WTC11 (cell line): ENCODE results near the gene TBC1D22A. TPM values are rescaled to one million over a fixed set of nuclear protein-coding genes. Genes with fewer than 3 reads are reported as not detected.

ENCODE experiments used
- ATAC-seq: fragments of 200-7000 bp; cut with Tn5 transposase; 2 replicates; pipeline ENCODE4 v1.10.0; 2021; ENCODE audit warnings: mild to moderate bottlenecking, moderate library complexity
- CTCF ChIA-PET: fragments of 300-600 bp; sonication (Branson Sonifier 250); formaldehyde crosslinking; loops from one replicate; lab custom pipeline; 2021; ENCODE audit warnings: antibody characterized with exemption; lab: Charles Lee
- POLR2A ChIA-PET: fragments of 350-600 bp; sonication (Branson Sonifier 250); formaldehyde crosslinking; loops from one replicate; lab custom pipeline; 2021; ENCODE audit warnings: antibody characterized with exemption; lab: Charles Lee
- DNase-seq: peaks from one replicate; pipeline ENCODE4 v3.0.0; 2021; ENCODE audit warnings: low spot score
- H3K27ac Mint-ChIP-seq: 2 replicates; pipeline ENCODE4 v1.8.0; 2021; ENCODE audit warnings: mixed read lengths
- H3K27me3 Mint-ChIP-seq: 2 replicates; pipeline ENCODE4 v1.8.0; 2021; ENCODE audit warnings: low read depth, mild to moderate bottlenecking, moderate library complexity, mixed read lengths
- H3K36me3 Mint-ChIP-seq: 2 replicates; pipeline ENCODE4 v1.8.0; 2021; ENCODE audit warnings: mixed read lengths
- H3K4me1 Mint-ChIP-seq: 2 replicates; pipeline ENCODE4 v1.8.0; 2022; ENCODE audit warnings: mixed read lengths
- H3K4me3 Mint-ChIP-seq: 2 replicates; pipeline ENCODE4 v1.8.0; 2021; ENCODE audit warnings: mild to moderate bottlenecking, moderate library complexity, mixed read lengths
- H3K9me3 Mint-ChIP-seq: 2 replicates; pipeline ENCODE4 v1.8.0; 2021; ENCODE audit warnings: mixed read lengths
- ATF1 ChIP-seq: sonication (generic); formaldehyde crosslinking; IDR thresholded peaks from 2 replicates; pipeline ENCODE4 v1.8.1; 2023; ENCODE audit warnings: mild to moderate bottlenecking, moderate library complexity, missing genetic modification reagents
- ELF4 ChIP-seq: sonication (generic); formaldehyde crosslinking; IDR thresholded peaks from 2 replicates; pipeline ENCODE4 v1.8.1; 2022; ENCODE audit warnings: low read depth, mild to moderate bottlenecking, moderate library complexity, missing genetic modification reagents
- ESRRA ChIP-seq: sonication (generic); formaldehyde crosslinking; IDR thresholded peaks from 2 replicates; pipeline ENCODE4 v1.8.1; 2022; ENCODE audit warnings: mild to moderate bottlenecking, missing genetic modification reagents, borderline replicate concordance
- GABPB1 ChIP-seq: sonication (generic); formaldehyde crosslinking; IDR thresholded peaks from 2 replicates; pipeline ENCODE4 v1.8.1; 2023; ENCODE audit warnings: mild to moderate bottlenecking, missing genetic modification reagents
- GRHL2 ChIP-seq: fragments of 250-450 bp; sonication (Bioruptor Pico); IDR thresholded peaks from 2 replicates; pipeline ENCODE4 v1.8.0; 2022; ENCODE audit warnings: mild to moderate bottlenecking, moderate library complexity; ENCODE audit not compliant: insufficient replicate concordance, severe bottlenecking
- GTF2I ChIP-seq: fragments of 250-450 bp; sonication (Bioruptor Pico); conservative IDR thresholded peaks from 2 replicates; pipeline ENCODE4 v1.4.0; 2021; ENCODE audit warnings: mild to moderate bottlenecking
- HMGA2 ChIP-seq: fragments of 250-450 bp; sonication (Bioruptor Pico); IDR thresholded peaks from 2 replicates; pipeline ENCODE4 v1.4.0; 2021; ENCODE audit warnings: mild to moderate bottlenecking, moderate library complexity
- KAT7 ChIP-seq: sonication (generic); formaldehyde crosslinking; IDR thresholded peaks from 2 replicates; pipeline ENCODE4 v1.8.1; 2023; ENCODE audit warnings: missing genetic modification reagents, mild to moderate bottlenecking, borderline replicate concordance
- NFE2L1 ChIP-seq: sonication (generic); formaldehyde crosslinking; IDR thresholded peaks from 2 replicates; pipeline ENCODE4 v1.8.1; 2023; ENCODE audit warnings: missing genetic modification reagents
- OVOL2 ChIP-seq: fragments of 250-450 bp; sonication (Bioruptor Pico); IDR thresholded peaks from 2 replicates; pipeline ENCODE4 v1.9.0; 2021; ENCODE audit warnings: mild to moderate bottlenecking, borderline replicate concordance
- SOX15 ChIP-seq: fragments of 250-450 bp; sonication (Bioruptor Pico); IDR thresholded peaks from 2 replicates; pipeline ENCODE4 v1.9.0; 2021; ENCODE audit warnings: mild to moderate bottlenecking
- TCF7 ChIP-seq: sonication (generic); formaldehyde crosslinking; IDR thresholded peaks from 2 replicates; pipeline ENCODE4 v1.8.0; 2022; ENCODE audit warnings: mild to moderate bottlenecking, low read depth, missing genetic modification reagents, moderate library complexity
- TEAD1 ChIP-seq: sonication (generic); formaldehyde crosslinking; IDR thresholded peaks from 2 replicates; pipeline ENCODE4 v1.8.0; 2022; ENCODE audit warnings: mild to moderate bottlenecking, missing genetic modification reagents
- ZNF121 ChIP-seq: sonication (generic); formaldehyde crosslinking; IDR thresholded peaks from 2 replicates; pipeline ENCODE4 v1.8.0; 2023; ENCODE audit warnings: missing genetic modification reagents
- ZNF263 ChIP-seq: sonication (generic); formaldehyde crosslinking; IDR thresholded peaks from 2 replicates; pipeline ENCODE4 v1.8.1; 2022; ENCODE audit warnings: low read depth, mild to moderate bottlenecking, moderate library complexity, missing genetic modification reagents
- ZNF317 ChIP-seq: sonication (generic); formaldehyde crosslinking; IDR thresholded peaks from 2 replicates; pipeline ENCODE4 v1.8.1; 2023; ENCODE audit warnings: low read depth, mild to moderate bottlenecking, moderate library complexity, missing genetic modification reagents, borderline replicate concordance
- ZNF416 ChIP-seq: fragments of 250-450 bp; sonication (Bioruptor Pico); IDR thresholded peaks from 2 replicates; pipeline ENCODE4 v1.9.0; 2021; ENCODE audit warnings: mild to moderate bottlenecking, inconsistent platforms
- total RNA-seq: library from RNA; stranded (reverse); gene quantifications from 3 replicates; pipeline ENCODE4 v1.2.3, GENCODE V29; 2021
- TF ChIP-seq, protein P1 (sequence below): sonication (generic); formaldehyde crosslinking; IDR thresholded peaks from 2 replicates; pipeline ENCODE4 v1.8.0; 2022; ENCODE audit warnings: mild to moderate bottlenecking, missing genetic modification reagents
- TF ChIP-seq, protein P2 (sequence below): sonication (generic); formaldehyde crosslinking; IDR thresholded peaks from 2 replicates; pipeline ENCODE4 v1.8.0; 2022; ENCODE audit warnings: mild to moderate bottlenecking, missing genetic modification reagents

TBC1D22A gene
- total RNA-seq, 1 experiment from 2014 or later: 18.1 TPM

DNA sequence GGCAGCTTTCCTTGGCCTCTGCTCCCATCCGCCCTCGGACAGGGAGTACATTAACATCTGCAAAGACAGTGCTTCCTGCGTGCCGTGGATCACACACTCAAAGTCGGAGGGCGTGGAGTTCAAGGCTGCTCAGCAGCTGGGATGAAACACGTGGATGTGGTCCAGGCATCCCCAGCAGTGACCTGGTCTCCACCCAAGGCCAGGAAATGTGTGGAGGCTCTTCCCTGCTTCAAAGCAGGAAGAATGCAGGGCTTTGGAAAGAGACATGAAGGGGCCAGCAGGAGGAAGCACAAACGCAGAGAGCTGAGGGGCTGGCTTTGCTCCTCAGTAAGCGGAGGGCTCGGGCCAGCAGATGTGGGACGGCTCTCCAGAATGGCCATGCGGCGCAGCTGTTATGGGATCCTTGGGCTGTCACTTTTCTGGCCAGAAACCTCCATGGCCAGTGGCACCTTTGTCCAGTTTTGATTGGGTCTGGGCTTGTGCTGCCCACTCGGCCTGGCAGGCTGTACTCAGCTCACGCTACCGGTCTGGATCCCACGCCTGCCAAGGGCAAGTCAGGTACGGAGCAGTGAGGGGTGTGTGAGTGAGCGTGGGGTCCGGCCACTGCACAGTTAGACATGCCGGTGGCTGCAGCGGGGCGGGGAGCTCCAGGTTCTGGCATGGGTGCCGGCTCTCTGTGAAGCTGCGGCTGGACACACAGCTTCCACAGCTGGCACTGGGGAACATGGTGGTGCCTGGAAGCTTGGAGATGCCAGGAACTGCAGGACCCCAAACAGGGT, 438.0 kb downstream of the TBC1D22A start:
- H3K27me3 Mint-ChIP-seq: no peaks in the 10 kb centered on the region; the same call in 1 of the 2 replicates
- ChIA-PET POLR2A (no interaction called here), CTCF (interaction anchor here (0.6 to 1.7 kb wide), 5 partner anchors 13 to 402 kb away, joined by 3 to 6 read pairs (median 4); no protein-coding TSS in a partner anchor)
- TF ChIP-seq, protein P1, sequence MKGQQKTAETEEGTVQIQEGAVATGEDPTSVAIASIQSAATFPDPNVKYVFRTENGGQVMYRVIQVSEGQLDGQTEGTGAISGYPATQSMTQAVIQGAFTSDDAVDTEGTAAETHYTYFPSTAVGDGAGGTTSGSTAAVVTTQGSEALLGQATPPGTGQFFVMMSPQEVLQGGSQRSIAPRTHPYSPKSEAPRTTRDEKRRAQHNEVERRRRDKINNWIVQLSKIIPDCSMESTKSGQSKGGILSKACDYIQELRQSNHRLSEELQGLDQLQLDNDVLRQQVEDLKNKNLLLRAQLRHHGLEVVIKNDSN (CRISPR knock-in tag): no peak
- TF ChIP-seq SOX15 (CRISPR knock-in tag) (no peak), KAT7 (CRISPR knock-in tag) (no peak), GRHL2 (CRISPR knock-in tag) (no peak), OVOL2 (no peak), ZNF317 (CRISPR knock-in tag) (no peak), ATF1 (no peak), GABPB1 (CRISPR knock-in tag) (no peak), NFE2L1 (CRISPR knock-in tag) (no peak), ZNF121 (CRISPR knock-in tag) (no peak), ELF4 (no peak), TCF7 (CRISPR knock-in tag) (no peak), HMGA2 (CRISPR knock-in tag) (no peak)
- TF ChIP-seq, protein P2, sequence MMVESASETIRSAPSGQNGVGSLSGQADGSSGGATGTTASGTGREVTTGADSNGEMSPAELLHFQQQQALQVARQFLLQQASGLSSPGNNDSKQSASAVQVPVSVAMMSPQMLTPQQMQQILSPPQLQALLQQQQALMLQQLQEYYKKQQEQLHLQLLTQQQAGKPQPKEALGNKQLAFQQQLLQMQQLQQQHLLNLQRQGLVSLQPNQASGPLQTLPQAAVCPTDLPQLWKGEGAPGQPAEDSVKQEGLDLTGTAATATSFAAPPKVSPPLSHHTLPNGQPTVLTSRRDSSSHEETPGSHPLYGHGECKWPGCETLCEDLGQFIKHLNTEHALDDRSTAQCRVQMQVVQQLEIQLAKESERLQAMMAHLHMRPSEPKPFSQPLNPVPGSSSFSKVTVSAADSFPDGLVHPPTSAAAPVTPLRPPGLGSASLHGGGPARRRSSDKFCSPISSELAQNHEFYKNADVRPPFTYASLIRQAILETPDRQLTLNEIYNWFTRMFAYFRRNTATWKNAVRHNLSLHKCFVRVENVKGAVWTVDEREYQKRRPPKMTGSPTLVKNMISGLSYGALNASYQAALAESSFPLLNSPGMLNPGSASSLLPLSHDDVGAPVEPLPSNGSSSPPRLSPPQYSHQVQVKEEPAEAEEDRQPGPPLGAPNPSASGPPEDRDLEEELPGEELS (CRISPR knock-in tag): no peak
- DNase-seq: no peak
- peaks cover 3% of the 10 kb centered on the region; the same call in 1 of the 2 replicates for H3K9me3 Mint-ChIP-seq
- no peak overlapping the region for H3K4me3 Mint-ChIP-seq
- H3K36me3 Mint-ChIP-seq: no peaks in the 10 kb centered on the region
- ATAC-seq: no peak
- H3K4me1 Mint-ChIP-seq: no peaks in the 10 kb centered on the region
- no peak overlapping the region; the same call in 1 of the 2 replicates for H3K27ac Mint-ChIP-seq

DNA sequence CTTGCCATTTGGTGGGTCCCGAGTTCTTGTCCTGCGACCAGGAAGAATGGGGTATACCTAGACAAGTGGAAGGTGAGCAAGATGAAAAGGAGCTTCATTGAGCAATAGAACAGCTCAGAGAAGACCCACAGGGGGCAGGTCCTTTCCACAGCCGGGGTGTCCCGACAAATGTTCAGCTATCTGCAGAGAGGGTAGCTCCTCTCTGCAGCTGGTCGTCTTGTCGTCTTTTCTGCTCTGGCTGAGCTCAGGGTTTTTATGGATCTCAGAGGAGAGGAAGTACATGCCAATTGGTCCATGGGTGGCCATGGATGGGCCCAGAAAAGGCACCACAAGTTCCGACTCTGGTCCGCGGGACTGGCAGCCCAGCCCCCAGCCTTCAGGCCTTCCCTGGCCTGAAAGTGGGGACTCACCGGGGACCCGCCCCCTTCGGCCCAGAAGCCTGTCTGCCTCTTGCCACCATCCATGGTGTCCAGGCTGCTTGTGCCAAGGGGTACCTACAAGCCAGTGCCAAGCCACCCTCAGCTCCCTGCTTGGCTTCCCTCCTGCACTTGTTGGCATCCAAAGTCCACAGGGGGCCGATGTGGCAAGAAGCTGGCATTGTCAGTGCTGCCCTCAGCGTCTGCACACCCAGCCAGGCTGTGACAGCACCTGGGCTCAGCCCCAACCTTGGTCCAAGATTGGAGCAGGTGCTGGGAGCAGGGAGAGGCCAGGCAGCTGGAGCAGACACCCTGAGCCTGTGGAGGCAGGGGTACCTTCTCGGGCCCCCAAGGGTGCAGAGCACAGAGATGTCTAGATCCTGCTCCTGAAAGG, 438.9 kb downstream of the TBC1D22A start:
- H3K9me3 Mint-ChIP-seq: peaks cover 3% of the 10 kb centered on the region; the same call in 1 of the 2 replicates
- POLR2A ChIA-PET: no interaction called here
- H3K36me3 Mint-ChIP-seq: no peaks in the 10 kb centered on the region
- H3K27ac Mint-ChIP-seq: no peak overlapping the region
- no peaks in the 10 kb centered on the region for H3K4me1 Mint-ChIP-seq
- TF ChIP-seq ZNF416 (CRISPR knock-in tag) (no peak), ESRRA (CRISPR knock-in tag) (no peak), TEAD1 (CRISPR knock-in tag) (no peak), GTF2I (CRISPR knock-in tag) (no peak), ZNF263 (no peak)
- no peaks in the 10 kb centered on the region; the same call in 1 of the 2 replicates for H3K27me3 Mint-ChIP-seq
- ATAC-seq (no peak), DNase-seq (no peak)
- no peak overlapping the region for H3K4me3 Mint-ChIP-seq
- CTCF ChIA-PET: interaction anchor here (0.9 to 1.7 kb wide), 2 partner anchors 12 to 403 kb away, joined by 4 to 6 read pairs; no protein-coding TSS in a partner anchor
